MCF 10A (cell line): Measurements from ENCODE around the gene TMEM184A. TPM values are rescaled to one million over a fixed set of nuclear protein-coding genes. Genes with fewer than 3 reads are reported as not detected.

Experiments used
- BruUV-seq: library from RNA; stranded (reverse); fragments of 400-500 nt; replicated peaks from 2 replicates; lab custom pipeline; 2021; lab: Mats Ljungman, UMichigan
- CTCF ChIA-PET: fragments of 300-600 bp; sonication (Branson Sonifier 250); formaldehyde crosslinking; extraction: SDS; loops from one replicate; lab custom pipeline; 2021; ENCODE audit warnings: antibody characterized with exemption, inconsistent platforms; lab: Yijun Ruan, JAX
- POLR2A ChIA-PET: fragments of 300-600, 350-650 bp; sonication (Branson Sonifier 250); formaldehyde crosslinking; extraction: SDS; loops from one replicate; lab custom pipeline; 2020; ENCODE audit warnings: antibody characterized with exemption, inconsistent platforms; lab: Yijun Ruan, JAX
- DNase-seq: peaks from one replicate; pipeline ENCODE4 v3.0.0-alpha.2; 2018; ENCODE audit not compliant: unreplicated experiment
- H3K27ac Mint-ChIP-seq: one replicate; pipeline ENCODE4 v1.8.0; 2022; ENCODE audit warnings: mild to moderate bottlenecking, low read depth, mixed read lengths; ENCODE audit not compliant: unreplicated experiment
- H3K27me3 Mint-ChIP-seq: one replicate; pipeline ENCODE4 v1.8.0; 2022; ENCODE audit warnings: mixed read lengths; ENCODE audit not compliant: insufficient read depth, unreplicated experiment
- H3K36me3 Mint-ChIP-seq: one replicate; pipeline ENCODE4 v1.8.0; 2022; ENCODE audit warnings: mild to moderate bottlenecking, moderate library complexity, mixed read lengths; ENCODE audit not compliant: insufficient read depth, unreplicated experiment
- H3K4me1 Mint-ChIP-seq: one replicate; pipeline ENCODE4 v1.8.0; 2022; ENCODE audit warnings: mixed read lengths; ENCODE audit not compliant: insufficient read depth, unreplicated experiment
- H3K4me3 Mint-ChIP-seq: one replicate; pipeline ENCODE4 v1.8.0; 2022; ENCODE audit warnings: mild to moderate bottlenecking, moderate library complexity, mixed read lengths; ENCODE audit not compliant: unreplicated experiment
- H3K9me3 Mint-ChIP-seq: one replicate; pipeline ENCODE4 v1.8.0; 2022; ENCODE audit warnings: mixed read lengths; ENCODE audit not compliant: unreplicated experiment
- CTCF ChIP-seq: fragments of 200-600 bp; IDR thresholded peaks from one replicate; pipeline ENCODE4 v1.8.0; 2022; ENCODE audit warnings: antibody characterized with exemption, mild to moderate bottlenecking; ENCODE audit not compliant: unreplicated experiment
- intact Hi-C: fragments of 100-400 bp; cut with micrococcal nuclease; formaldehyde crosslinking; loops from 2 replicates; pipeline ENCODE4 v1.14.1; 2022
- total RNA-seq: library from RNA; stranded (reverse); gene quantifications from 2 replicates; pipeline ENCODE4 v1.2.3, GENCODE V29; 2022

The TMEM184A gene
- total RNA-seq, 1 experiment from 2014 or later, result 14.2 TPM

GRCh38 chr7:1598286-1598685 is 42.3 kb upstream of the TMEM184A start:
- no peaks in the 10 kb centered on the region for H3K36me3 Mint-ChIP-seq
- no peak overlapping the region for H3K27ac Mint-ChIP-seq
- peaks cover 87% of the 10 kb centered on the region for H3K27me3 Mint-ChIP-seq
- no peak for DNase-seq
- POLR2A ChIA-PET, result no interaction called here
- intact Hi-C loops, result no loop called here
- no peaks in the 10 kb centered on the region for H3K4me1 Mint-ChIP-seq
- BruUV-seq, result no TSS peak
- H3K4me3 Mint-ChIP-seq, result no peak overlapping the region
- CTCF ChIA-PET, result interaction anchor here (0.7 kb wide), 1 partner anchor 17 kb away, joined by 3 read pairs; no protein-coding TSS in a partner anchor
- no peak for TF ChIP-seq CTCF
- peaks cover 11% of the 10 kb centered on the region for H3K9me3 Mint-ChIP-seq

- no peaks in the 10 kb centered on the region for H3K4me1 Mint-ChIP-seq
- ChIA-PET POLR2A (no interaction called here), CTCF (no interaction called here)
- TF ChIP-seq CTCF, result no peak
- H3K4me3 Mint-ChIP-seq, result no peak overlapping the region
- peaks cover 11% of the 10 kb centered on the region for H3K9me3 Mint-ChIP-seq
- intact Hi-C loops, result no loop called here
- H3K27ac Mint-ChIP-seq, result no peak overlapping the region
- BruUV-seq, result no TSS peak
- H3K36me3 Mint-ChIP-seq, result no peaks in the 10 kb centered on the region
- no peak for DNase-seq
- H3K27me3 Mint-ChIP-seq, result peaks cover 87% of the 10 kb centered on the region
These were observed 41.8 kb upstream of the TMEM184A start for GRCh38 chr7:1597791-1598190.

GRCh38 chr7:1597066-1597760 is 41.2 kb upstream of the TMEM184A start:
- H3K27ac Mint-ChIP-seq, result no peak overlapping the region
- CTCF ChIA-PET, result interaction anchor here (0.5 kb wide), 1 partner anchor 132 kb away, joined by 3 read pairs; no protein-coding TSS in a partner anchor

More at GRCh38 chr7:1597066-1597760, 41.2 kb upstream of the TMEM184A start:
- intact Hi-C loops, result no loop called here
- BruUV-seq, result no TSS peak
- DNase-seq, result no peak
- TF ChIP-seq CTCF, result no peak
- Mint-ChIP-seq H3K4me1 (no peaks in the 10 kb centered on the region), H3K27me3 (peaks cover 90% of the 10 kb centered on the region), H3K9me3 (peaks cover 11% of the 10 kb centered on the region), H3K4me3 (no peak overlapping the region), H3K36me3 (no peaks in the 10 kb centered on the region)
- POLR2A ChIA-PET, result no interaction called here
